Stimulated activated CD4-positive, alpha-beta T cell treated with anti-CD3 and anti-CD28 coated beads, Interleukin-4, amount 100 ng/mL, for 1 hour (primary cell): ENCODE data around the gene SEC63.

ENCODE experiments used
- DNase-seq: peaks from one replicate; pipeline ENCODE4 v3.0.0-alpha.2; 2020

The SEC63 gene

DNA sequence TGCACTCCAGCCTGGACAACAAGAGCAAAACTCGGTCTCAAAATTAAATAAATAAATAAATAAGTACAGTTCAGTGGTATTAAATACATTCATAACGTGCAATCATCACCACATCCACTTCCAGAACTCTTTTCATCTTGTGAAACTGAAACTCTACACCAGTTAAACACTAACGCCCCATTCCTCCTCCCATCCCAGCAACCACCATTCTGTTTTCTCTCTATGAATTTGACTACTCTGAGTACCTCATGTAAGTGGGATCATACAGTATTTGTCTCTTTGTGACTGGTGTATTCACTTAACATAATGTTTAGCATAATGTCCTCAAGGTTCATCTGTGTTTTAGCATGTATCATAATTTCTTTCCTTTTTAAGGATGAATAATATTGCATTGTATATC lies 104.8 kb downstream of the SEC63 start:
- no peak for DNase-seq

DNA sequence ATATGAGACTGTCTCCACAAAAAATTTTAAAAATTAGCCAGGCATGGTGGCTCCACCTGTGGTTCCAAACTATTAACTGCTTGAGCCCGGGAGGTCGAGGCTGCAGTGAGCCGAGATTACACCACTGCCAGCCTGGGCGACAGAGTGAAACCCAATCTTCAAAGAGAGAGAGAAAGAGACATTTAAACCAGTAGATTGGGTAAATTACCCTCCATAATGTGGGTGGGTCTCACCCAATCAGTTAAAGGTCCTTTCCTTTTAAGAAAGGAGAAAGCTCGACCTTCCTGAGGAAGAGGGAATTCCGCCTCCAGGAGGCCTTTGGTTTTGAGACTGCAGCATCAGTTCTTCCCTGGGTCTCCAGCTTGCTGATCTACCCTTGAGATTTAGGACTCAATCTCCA lies 108.7 kb downstream of the SEC63 start:
- DNase-seq, result no peak

DNA sequence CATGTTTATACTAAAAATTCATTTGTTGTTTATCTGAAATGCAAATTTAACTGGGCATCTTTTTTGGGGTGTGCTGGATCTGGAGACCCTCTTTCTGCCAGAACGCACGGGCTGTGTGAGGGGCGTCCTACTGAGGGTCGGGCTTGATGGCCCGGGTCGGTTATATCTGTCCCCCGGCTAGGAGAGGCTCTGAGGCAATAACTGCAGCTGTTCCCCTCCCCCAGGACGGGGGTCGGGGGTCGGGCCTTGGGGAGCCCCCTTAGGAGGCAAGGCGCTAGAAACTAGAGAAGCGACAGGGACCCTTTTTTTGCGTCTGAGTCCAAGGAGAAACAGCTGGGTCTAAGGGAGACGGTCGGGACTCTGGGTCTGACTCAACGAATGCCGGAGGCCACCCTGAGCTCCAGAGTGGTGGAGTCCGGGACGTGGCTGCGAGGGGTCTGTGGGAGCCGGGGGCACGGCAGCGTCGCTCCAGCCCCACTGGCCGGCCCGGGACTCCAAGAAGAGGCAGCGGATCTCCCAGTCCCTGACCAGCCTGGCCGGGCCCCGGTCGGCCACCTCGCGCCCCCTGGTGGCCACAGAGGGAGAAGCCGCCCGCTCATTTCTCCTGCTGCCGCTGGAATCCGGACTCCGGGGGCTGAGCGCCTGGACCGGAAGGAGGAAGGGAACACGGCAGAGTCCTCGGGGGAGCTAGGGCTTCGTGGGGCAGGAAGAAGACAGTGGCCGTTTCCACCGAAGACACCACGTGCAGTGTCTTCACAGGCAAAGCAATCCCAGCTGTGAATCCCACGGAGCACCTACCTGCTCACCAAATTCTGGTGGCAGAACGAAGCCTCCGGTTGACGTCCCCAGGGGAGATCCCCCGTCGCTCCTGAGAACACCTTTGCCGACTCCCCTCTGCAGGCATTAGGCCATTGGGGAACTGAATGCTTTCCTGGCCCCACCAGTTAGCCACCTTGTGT lies 109.9 kb downstream of the SEC63 start:
- peak; percentile 79 for DNase-seq

DNA sequence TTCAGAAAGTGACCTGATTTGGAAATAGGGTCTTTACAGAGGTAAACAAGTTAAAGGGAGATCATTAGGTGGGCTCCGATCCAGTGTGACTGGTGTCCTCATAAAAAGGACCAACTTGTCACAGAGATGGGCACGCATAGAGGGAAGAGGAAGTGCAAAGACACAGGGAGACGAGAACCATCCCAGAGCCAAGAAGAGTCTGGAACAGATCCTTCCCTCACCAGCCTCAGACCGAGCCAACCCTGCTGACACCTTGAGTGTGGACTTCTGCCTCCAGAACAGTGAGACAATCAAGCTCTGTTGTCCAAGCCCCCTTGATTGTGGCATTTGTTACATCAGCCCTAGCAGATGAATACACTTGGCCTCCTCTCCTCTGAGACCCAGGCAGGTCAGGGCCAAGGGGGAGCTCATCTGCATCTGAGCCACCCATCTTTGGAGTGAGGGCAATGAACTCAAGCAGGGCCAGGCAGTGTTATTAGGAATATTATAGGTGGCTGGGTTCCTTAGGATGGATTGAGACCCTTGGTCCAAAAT lies 111.7 kb downstream of the SEC63 start:
- DNase-seq, result no peak

DNA sequence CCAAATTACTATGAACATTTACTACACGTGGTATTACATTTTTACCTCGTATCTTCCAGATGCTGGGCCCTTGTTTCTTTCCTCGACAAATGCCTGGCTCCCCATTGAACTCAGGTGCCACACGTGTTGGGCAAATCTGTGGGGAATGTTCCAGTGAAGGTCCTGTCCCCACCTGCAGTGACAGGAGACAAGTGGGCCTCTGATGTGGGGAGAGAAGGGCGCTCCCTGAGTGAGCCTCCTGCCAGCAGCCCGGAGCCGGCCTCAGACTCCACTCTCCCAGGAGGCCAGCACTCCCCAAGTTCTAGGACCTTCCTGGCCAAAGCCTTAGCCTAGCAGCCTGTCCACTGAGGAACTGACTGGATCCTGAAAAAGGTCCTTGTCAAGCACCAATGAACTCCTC lies 112.2 kb downstream of the SEC63 start:
- no peak for DNase-seq

DNA sequence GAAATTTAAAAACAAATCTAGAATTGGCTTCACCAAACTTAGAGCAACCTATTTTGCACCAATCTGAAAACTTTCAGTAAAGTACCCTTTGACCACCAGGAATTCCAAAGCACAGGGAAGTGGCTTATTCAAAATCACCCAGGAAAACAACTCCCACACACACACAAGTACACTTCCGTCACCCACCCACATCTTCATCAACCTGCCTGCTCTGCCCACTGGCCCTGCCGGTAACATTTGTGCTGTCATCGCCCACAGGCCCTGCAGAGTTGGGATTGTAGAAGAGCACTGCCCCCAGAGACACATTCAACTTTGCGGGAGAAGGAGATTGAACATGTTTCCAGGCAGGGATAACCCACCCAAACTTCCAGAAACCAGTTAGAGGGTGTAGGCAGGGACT lies 114.6 kb downstream of the SEC63 start:
- peak; percentile 15 for DNase-seq

DNA sequence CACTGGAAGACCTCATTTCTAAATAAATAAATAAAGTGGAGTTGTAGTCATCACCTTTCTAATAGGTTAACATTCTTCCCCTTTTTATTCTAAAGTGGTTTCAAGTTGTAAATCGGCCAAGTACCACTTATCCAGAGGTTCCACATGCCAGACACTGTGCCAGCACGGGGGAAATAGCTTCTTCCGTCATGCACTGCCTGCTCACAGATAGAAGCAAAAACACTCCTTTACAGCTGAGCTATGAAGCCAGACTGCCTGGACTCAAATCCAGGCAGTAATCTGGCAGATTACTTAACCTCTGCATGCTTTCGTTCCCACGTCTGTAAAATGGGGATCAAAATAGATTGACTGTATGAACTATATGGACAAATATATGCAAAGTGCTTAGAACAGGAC lies 116.7 kb downstream of the SEC63 start:
- DNase-seq, result no peak

DNA sequence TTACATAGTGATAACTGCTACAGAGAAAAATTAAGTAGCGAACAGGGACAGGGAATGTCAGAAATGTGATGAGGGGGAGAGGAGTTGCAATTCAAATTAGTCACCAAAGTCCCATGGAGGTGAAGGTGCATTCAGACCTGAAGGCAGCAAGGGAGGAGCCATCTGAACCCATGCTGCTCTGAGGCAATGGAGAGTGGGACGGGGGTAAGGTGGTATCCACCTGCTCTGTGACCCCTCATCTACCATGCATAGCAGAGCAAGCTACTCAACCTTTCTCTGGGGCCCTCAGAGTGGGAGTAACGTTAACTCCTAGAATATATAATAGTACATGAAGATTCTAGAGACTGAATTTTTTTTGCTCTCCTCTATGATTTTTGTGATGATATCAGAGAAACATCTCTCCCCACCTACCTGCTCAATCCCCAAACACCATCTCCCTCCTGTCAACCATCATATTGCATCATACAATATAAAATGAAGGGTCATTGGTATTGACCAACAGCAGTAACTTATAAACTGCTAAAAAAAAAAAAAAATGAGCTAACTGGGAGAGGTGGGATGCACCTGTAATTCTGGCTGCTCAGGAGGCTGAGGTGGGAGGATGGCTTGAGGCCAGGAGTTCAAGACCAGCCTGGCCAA lies 117.3 kb downstream of the SEC63 start:
- DNase-seq, result no peak

DNA sequence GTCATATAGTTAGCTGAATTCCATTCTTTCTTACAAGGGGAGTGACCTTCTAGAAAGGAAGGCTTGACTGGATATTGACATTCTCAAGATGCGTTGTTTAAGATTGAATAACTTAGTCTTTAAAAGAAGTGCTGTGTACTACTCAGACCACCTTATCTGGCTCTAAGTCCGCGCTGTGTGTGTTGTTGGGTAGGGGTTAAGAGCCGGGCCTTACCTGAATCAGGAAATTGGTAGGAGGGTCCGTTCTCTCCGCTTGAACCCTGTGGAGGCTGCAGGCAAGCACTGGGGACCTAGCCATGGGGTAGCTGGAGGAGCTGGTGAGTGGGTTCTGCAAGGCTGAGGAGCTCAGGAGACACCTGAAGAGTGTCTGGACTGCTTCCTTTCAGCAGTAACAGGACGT lies 124.9 kb downstream of the SEC63 start:
- DNase-seq, result no peak

DNA sequence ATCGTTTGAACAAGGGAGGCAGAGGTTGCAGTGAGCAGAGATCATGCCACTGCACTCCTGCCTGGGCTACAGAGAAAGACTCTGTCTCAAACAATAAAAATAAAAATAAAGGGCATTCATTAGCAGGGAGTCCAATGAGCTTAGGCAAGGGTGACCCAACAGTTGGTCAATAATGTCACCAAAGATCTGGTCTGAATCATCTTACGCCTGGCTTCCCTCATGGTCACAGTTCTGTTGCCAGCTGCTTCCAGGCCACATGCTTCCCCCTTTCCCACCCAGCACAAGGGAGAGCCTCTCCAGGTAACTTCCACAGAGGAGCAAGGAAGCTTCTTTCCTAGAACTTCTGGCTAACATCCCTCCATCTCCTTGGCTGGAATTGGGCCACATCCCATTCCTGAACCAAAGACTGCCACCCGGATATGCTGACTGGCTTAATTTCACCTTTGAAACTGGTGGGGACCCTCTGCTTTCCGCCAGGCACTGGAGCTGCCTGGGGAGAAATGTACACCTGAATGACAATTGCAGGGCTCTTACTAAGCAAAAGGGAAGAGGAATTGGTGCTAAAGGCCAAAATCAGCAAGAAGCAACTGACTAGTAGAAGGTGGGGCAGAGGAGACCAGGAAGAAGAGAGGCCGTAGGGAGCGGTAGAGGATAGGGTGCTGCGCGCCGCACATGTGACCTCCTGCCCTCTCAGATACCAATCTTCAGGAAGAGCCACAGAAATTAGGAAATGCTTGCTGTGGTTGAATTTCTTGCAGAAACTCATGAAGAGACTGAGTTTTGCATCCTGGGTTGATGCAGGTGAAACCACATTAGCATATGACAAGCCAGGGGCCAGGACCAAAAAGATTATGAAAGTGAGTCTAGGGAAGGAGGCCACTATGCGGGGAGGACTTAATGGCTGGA lies 125.6 kb downstream of the SEC63 start:
- no peak for DNase-seq

DNA sequence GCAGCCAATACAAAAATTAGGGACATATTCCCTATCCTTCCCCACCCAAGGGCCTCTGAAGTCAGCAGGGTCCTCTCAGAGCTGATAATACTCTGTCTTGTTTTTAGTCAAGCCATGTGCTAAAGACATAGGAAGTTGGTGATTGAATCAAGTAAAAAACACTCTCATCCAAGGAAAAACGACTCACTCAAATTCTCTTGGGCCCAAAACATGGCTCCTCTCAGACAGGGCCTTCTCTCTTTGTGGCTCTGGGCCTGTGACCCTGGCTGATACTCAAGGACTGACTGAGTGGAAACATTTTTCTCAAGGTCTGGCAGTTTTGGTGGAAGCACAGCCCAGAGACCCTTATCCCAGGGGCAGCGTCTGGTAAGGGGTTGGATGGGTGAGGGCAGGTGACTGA lies 127.9 kb downstream of the SEC63 start:
- DNase-seq, result no peak

DNA sequence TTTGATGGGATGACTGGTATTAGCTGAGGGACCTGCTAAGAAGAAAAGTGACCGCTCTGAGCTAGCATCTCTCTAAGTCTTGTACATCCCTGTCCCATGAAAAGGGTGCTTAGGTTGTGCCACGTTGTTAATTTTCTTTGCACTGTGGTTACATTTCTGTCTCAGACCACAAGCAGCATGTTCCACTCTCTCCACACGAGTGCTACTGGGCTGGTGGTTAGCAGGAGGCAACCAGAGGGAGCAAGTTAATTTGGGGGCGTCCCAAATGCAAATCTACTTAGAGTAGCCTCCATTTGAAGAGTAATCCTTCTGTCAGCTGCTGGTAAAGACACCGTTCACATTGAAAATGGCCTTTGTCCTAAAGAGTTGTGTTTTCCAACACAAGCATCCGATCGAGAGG lies 130.5 kb downstream of the SEC63 start:
- DNase-seq, result no peak

DNA sequence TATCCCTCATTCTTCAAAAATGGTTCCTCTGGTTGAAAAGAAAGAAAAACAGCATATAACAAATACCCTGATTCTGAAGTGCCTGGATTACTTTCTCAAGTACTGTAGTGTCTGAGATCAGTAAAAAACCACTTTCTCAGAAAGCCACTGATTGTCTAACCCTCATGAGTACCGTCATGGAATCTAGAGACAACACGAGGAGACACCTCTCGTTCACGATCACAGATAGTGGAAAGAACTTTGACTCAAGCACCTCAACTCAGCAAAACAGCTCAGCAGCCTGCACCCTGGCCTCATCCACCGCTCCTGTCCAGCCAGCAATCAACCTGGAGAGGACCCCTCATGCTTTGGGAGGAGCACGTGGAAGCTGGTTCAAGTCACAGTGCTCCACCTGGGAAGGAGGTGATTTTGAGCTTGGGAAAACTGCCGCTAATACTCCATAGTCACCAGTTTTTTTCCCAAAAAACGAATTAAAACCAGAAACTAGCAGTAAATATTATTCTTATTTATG lies 134.9 kb downstream of the SEC63 start:
- peak; percentile 43 for DNase-seq

DNA sequence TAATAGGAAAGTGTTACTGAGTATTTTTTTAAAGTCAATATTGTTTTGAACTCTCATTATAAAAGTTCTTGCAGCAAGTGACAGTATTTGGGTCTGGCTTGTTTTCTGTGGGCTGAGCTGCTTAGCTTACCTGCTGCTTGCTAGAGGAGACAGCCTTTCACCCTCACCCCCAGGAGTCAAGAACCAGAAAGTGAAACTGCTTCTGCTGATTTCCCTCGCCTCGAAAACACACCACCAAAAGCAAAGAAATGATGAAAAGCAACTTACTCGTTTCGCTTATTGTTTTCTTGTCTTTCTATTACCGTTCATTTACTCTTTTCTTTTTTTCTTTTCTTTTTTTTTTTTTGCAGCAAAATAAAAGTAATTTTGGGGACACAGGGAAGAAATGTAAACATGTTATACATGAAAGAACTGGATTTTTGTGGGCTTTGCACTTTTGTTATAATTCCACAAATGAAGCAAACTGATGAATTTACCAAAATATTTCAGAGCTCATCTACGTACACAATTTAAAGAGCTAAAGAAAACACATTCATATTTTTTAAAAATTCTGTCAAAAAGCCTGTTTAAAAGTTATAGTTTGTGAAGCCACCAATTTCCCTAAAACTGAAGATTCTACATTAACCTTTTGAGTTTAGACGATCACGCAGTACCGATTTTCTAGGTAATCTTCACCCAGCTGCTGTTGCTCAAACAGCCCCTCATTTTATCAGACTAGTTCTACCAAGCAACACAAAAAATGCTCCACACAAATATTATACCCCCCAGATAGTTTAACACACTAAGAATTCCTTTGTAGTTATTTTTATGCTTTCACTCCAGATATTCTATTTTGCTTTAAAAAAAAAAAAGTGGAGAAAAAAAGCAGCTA lies 135.6 kb downstream of the SEC63 start:
- peak; percentile 38 for DNase-seq

DNA sequence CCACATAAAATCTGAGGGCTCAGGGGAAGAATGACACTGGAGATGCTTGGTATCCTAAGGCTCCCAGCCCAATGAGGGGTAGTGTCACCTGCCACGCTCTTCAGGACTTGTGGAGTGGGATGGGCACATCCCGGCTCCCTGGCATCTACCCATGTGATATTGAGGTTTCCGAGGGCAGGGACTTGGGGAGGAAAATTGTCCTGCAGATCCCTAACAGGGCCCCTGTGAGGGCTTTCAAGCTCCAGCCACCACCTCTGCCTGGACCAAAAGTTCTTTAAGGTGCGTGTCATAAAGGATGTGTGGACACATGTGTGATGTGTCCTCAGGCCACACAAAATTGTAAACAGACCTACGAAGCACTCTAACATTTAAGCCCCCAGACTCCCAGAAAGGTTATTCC lies 136.4 kb downstream of the SEC63 start:
- DNase-seq, result no peak

DNA sequence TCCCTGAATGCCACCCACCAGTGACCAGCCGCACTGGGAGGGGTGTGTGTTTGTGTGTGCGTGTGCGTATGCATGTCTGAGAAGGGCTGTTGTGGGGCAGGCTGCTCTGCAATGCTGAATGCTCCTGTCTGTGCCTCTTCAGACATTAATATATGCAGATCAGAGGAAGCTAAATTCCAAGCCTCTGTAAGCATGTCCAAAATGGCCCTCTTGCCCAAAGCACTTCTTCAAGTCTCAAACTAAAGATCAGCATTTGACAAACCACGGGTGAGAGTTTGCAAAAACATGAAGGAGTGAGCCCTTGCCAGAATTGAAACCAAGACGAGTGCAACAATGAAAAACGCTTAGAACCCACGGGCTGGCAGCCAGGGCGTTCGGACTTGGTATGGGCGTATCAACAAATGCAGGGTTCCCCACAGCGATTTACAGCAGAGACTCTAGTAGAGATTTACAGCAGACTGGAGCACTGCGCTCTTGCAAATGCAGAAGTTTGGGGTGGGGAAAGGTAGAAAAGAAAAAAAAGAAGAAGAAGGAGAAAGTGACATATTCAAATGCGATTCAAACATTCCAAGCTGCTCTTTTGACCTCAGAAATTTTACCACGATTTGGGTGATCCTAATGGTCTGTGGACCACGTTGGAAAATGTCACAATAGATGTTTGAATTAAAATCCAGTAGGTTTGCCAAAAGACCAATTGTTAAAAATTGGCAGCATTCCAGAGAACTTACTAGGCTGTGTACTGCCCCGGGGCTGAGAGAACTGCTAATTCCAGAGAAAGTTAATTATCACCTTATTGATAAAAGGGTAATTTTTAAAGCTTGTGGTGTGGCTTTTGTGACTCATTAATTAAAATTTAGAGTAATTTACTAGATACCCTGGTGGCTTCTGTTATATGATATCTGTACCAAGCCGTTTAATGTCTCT lies 137.4 kb downstream of the SEC63 start:
- DNase-seq, result peak; percentile 35

DNA sequence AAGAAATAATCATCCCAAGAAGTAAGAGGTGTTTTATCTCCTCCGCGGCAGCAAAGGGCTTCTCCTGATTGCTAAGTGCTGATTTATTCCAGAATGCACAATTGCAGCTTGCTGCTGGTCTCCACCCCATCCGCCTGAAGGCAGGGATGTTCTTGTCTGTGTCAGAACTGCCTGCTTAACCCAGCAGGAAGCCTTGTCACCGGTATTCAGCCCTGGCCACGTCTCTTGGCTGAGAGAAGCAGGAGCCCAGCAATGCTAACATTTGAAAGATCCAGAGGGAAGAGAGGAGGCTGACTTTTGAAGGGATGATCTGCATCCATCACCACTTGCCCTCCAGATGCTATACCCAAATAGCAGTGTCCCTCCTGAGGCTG lies 138.1 kb downstream of the SEC63 start:
- DNase-seq, result peak; percentile 8

DNA sequence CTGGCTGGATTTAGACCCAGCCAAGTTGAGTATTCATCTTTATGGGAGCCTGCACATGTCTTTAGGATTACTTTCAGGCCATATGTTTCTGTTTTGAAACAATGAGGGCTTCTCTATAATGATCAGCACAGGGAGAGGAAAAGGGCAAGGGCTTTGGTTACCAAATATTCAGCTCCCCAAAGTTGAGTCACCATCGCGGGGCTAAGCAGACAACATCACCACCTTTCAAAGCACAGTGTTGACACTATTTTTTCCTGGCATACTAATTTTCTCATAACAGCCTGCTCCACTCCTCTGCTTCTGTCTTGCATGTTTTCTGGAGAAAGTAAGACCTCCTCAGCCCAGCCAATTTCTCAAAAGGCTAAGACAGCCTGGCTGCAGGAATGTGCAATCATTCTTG lies 138.8 kb downstream of the SEC63 start:
- DNase-seq, result peak; percentile 24

DNA sequence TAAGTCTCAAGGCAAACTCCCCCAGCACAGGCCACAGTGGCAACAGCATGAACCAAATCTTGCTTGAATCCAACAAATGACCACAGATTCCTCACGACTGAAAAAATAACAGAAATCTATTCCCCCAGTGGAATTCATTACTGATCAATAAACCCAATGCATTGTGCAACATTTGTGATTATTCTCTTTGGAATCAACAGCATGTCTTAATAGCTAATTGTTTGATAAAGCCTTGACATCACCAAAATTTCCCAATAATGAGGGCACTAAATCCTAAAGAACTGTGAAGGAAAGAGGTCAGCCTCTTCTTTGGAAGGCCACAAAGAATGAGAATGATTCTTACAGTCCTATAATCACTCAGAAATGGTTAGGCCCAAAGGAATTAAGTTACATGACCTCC lies 139.7 kb downstream of the SEC63 start:
- DNase-seq, result no peak

DNA sequence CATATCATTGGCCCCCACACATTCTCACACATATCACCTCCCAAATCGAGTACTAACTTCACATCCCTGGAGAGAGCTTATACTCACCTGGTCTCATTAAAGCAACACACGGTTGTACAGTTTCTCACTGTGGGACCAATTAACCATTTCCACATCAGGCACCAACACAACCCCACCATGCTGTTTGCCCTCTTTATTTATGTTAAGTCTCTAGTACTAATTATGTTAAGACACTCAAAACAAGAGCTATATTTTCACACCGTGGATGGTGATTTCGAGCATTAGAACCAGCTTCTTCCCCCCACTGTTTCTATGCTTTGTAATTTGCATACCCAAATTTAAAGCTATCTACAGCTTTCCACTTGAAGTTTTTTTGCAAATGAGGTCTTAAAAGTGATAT lies 140.2 kb downstream of the SEC63 start:
- DNase-seq, result no peak
